NCI-H2107 treated with DMSO at 0.1 percent for 48 hours (cell line): ENCODE measurements around the gene DCAF4L1.

Experiments
- DNase-seq: peaks from one replicate; lab custom pipeline; 2025; ENCODE audit not compliant: unreplicated experiment; lab: John Stamatoyannopoulos, UW

DCAF4L1 gene

GRCh38 chr4:41981456-41981855, at the start of gene DCAF4L1:
DCAF4L1 (plus strand) TSS chr4:41981756; CDS start chr4:41981793, 37 bp downstream.
- DNase-seq, result no peak

- DNase-seq, result no peak
Observed at GRCh38 chr4:41932988-41933387, 48.6 kb upstream of the DCAF4L1 start.

- DNase-seq, result no peak
Observed at GRCh38 chr4:41933997-41934503, 47.5 kb upstream of the DCAF4L1 start.

- DNase-seq, result no peak
Observed at GRCh38 chr4:41934514-41934900, 47.0 kb upstream of the DCAF4L1 start.

- DNase-seq, result peak; percentile 83
Observed at GRCh38 chr4:41934901-41935651, 46.5 kb upstream of the DCAF4L1 start, which contains the start of gene TMEM33. TMEM33 (plus strand) TSS chr4:41935429; CDS start chr4:41935485, 56 bp downstream.

- DNase-seq, result no peak
Observed at GRCh38 chr4:41935652-41936021, 45.9 kb upstream of the DCAF4L1 start.

- DNase-seq, result peak; percentile 15
Observed at GRCh38 chr4:41939016-41939626, 42.4 kb upstream of the DCAF4L1 start.

- DNase-seq, result no peak
Observed at GRCh38 chr4:41940834-41941233, 40.7 kb upstream of the DCAF4L1 start.

GRCh38 chr4:41943506-41943905, 38.0 kb upstream of the DCAF4L1 start:
- no peak for DNase-seq

GRCh38 chr4:41944089-41944488, 37.5 kb upstream of the DCAF4L1 start:
- no peak for DNase-seq

GRCh38 chr4:41949531-41949930, 32.0 kb upstream of the DCAF4L1 start:
- DNase-seq, result no peak

- DNase-seq, result no peak
Observed at GRCh38 chr4:41957634-41958033, 23.9 kb upstream of the DCAF4L1 start.

GRCh38 chr4:41963105-41963504, 18.5 kb upstream of the DCAF4L1 start:
- DNase-seq, result no peak

GRCh38 chr4:41964401-41964800, 17.2 kb upstream of the DCAF4L1 start:
- no peak for DNase-seq

- no peak for DNase-seq
Observed at GRCh38 chr4:41967392-41967791, 14.2 kb upstream of the DCAF4L1 start.

- no peak for DNase-seq
Observed at GRCh38 chr4:41969671-41970070, 11.9 kb upstream of the DCAF4L1 start.

- DNase-seq, result no peak
Observed at GRCh38 chr4:41975341-41975740, 6.2 kb upstream of the DCAF4L1 start.

GRCh38 chr4:41976775-41977516, 4.6 kb upstream of the DCAF4L1 start:
- DNase-seq, result peak; percentile 7

GRCh38 chr4:41977709-41978108, 3.8 kb upstream of the DCAF4L1 start:
- no peak for DNase-seq

- DNase-seq, result no peak
Observed at GRCh38 chr4:41982716-41983115, 1.2 kb downstream of the DCAF4L1 start.

GRCh38 chr4:41985151-41985550, 3.6 kb downstream of the DCAF4L1 start:
- DNase-seq, result no peak

GRCh38 chr4:41989994-41990364, 8.4 kb downstream of the DCAF4L1 start:
- peak; percentile 41 for DNase-seq
